PC-3 (cell line): Measurements from ENCODE around the gene FPR3.

Experiments used
- CTCF ChIP-seq: fragments of 300-600 bp; sonication (generic); conservative IDR thresholded peaks from 2 replicates; pipeline ENCODE4 v1.5.1; 2017; ENCODE audit warnings: antibody characterized with exemption, low read depth, mild to moderate bottlenecking, low read length
- EZH2 ChIP-seq: fragments of 300-600 bp; sonication (generic); IDR thresholded peaks from one replicate; pipeline ENCODE4 v1.6.1; 2017; ENCODE audit warnings: antibody characterized with exemption, mild to moderate bottlenecking, low read length; ENCODE audit not compliant: unreplicated experiment
- EZH2phosphoT487 ChIP-seq: fragments of 300-600 bp; sonication (generic); IDR thresholded peaks from 2 replicates; pipeline ENCODE4 v1.6.1; 2018; ENCODE audit warnings: mild to moderate bottlenecking, antibody characterized with exemption, low read length, borderline replicate concordance

- TF ChIP-seq CTCF (no peak), EZH2phosphoT487 (no peak), EZH2 (no peak)
Measured at GRCh38 chr19:51796195-51796679, 1.3 kb downstream of the FPR3 start.
